Activated naive CD4-positive, alpha-beta T cell treated with Interleukin-2 at 50 U/mL for 16 hours (primary cell): ENCODE measurements around the gene MYH6.

Experiments used
- DNase-seq: peaks from one replicate; pipeline ENCODE4 v3.0.0-alpha.2; 2020

MYH6 gene

DNA sequence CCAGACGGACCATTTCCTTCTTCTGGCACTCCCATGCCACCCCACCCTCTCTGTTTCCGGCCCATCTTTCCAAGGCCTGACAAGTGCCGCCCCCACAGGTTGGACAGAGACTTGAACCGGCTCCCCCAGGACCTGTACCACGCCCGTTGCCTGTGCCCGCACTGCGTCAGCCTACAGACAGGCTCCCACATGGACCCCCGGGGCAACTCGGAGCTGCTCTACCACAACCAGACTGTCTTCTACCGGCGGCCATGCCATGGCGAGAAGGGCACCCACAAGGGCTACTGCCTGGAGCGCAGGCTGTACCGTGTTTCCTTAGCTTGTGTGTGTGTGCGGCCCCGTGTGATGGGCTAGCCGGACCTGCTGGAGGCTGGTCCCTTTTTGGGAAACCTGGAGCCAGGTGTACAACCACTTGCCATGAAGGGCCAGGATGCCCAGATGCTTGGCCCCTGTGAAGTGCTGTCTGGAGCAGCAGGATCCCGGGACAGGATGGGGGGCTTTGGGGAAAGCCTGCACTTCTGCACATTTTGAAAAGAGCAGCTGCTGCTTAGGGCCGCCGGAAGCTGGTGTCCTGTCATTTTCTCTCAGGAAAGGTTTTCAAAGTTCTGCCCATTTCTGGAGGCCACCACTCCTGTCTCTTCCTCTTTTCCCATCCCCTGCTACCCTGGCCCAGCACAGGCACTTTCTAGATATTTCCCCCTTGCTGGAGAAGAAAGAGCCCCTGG, 32.4 kb downstream of the MYH6 start:
- no peak for DNase-seq

DNA sequence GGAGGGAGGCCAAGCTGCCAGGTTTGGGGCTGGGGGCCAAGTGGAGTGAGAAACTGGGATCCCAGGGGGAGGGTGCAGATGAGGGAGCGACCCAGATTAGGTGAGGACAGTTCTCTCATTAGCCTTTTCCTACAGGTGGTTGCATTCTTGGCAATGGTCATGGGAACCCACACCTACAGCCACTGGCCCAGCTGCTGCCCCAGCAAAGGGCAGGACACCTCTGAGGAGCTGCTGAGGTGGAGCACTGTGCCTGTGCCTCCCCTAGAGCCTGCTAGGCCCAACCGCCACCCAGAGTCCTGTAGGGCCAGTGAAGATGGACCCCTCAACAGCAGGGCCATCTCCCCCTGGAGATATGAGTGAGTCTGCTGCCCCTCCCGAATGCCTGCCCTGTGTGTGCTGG, 35.0 kb downstream of the MYH6 start:
- DNase-seq = no peak

DNA sequence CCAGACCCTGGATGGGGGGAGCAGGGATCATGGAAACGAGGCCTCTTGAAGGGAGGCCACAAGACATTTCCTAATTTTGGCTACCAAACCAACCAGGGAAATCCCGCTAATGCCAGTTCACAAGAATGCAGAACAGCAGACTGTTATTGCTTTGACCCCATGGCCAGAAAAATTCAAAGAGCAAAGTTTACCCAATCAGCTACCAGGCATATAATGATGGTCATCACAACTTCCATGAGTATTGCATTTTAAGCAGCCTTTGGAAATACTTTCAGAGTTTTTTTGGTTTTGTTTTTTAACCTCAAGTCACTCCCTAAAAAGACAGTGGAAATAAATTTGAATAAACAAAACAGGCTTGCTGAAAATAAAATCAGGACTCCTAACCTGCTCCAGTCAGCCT, 35.6 kb downstream of the MYH6 start, which contains the start of gene IL25:
IL25 (plus strand) TSS at position 301 of the 400 bp plus-strand sequence.
- no peak for DNase-seq

DNA sequence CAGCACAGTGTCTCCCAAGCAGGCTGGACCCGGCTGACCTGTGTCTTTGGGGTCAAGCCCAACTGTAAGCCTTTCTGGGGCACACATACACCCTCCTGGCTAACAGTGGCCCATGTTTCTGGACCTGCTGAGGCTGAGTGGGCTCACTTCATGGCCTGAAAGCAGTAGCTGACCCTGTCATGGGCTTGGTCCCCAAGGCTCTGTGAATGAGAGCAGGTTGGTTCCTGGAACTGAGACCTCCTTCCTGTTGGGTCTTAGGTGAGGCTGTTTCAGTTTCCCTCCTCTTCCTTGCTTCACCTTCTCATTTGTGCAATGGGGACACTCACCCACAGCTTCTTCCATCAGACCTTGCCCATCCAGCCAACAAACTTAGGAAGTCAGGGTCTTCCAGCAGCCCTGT, 36.2 kb downstream of the MYH6 start:
- no peak for DNase-seq

- DNase-seq = no peak
Measured at GRCh38 chr14:23370221-23370620, 37.9 kb downstream of the MYH6 start.

DNA sequence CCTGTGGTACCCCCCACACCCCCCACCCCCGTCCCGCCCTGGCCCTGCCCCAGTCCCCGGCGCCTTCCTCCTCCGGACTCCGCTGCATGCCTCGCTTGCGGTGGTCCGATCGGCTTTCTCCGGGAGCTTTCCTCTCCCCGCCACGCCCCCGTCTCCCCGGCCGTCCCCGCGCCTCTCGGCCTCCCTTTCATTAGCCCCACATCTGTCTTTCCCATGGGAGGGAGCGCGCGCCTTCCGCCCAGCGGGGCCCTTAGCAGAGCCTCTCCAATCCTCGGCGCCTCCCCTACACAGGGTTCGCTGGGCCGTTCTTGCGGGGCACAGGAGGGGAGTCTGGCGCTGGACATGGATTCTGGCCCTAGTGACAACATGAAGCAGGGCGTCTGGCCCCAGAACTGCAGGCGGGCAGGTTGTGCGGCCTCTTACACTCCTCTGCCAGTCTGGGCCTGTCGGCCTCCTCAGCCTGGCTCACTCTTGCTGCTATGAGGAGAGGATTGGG, 41.6 kb downstream of the MYH6 start:
- DNase-seq = no peak

DNA sequence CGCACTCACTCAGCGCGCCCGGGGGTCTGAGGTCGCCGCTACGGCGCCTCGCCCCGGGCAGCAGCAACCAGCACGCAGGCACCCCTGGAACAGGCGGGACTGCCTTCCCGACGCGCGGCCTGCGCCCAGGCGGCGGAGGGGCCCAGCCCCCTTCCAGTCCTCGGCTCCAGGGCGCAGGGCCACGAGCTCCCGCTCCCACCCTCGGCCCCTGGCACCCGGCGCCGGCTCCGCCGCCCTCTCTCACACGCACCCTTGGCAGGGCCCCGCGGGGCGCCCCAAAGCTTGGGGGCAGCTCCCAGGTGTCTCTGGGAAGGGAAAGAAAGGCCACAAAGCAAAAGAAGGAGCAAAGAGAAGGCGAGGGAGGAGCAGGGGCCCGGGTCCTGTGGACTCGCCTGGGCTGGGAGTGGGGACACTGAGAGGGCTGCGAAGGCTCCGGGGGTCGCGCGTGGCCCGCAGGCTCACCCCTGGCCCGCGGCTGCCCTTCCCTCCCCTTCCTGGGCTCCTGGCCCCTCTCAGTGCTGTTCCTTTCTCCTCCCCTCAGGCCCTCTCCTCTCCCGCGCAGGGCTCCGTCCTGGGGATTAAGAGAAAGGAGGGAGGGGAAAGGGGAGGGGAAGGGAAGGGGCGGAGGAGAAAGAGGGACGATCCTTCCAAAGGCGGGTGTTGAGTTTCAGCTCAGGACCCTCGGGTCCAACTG, 42.2 kb downstream of the MYH6 start:
- DNase-seq = no peak

DNA sequence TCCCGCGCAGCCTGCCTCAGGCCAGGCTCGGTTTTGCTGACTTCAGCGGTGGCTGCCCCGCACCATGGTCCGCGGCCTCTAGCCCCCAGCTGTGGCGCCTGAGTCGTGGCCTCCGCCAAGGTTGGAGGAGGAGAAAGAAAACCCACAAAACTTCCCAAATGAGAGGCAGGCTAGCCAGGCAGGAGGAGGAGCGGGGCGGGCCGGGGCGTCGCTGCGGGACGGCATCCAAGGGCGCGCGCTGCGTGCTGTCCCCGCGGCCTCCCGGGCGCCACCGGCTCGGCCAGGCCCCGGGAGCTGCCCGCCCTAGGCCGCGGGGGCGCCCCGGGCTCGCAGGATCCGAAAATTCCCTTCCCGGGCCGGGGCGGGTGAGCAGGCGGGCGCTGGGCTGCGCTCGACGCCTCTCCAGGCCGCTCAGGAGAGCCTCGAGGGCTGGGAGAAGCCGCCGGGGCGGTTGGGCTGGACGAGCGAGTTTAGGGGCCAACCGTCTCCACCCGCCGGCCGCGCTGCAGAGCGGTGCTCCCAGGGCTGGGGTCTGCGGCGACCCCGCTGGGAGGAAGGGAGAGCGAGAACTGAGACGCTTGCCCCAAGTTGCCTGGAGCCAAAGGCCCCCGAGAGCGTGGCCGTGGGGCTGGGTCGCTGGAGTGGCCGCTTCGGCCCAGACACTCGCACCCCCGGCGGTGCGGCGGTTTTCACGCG, 42.9 kb downstream of the MYH6 start, which contains the start of gene EFS:
EFS (minus strand) TSS at position 137 of the 696 bp plus-strand sequence. CDS start 147 bp downstream, outside the sequence.
- no peak for DNase-seq

- no peak for DNase-seq
Measured at GRCh38 chr14:23364164-23365035, 43.7 kb downstream of the MYH6 start.

GRCh38 chr14:23362200-23362599, 45.9 kb downstream of the MYH6 start:
- no peak for DNase-seq

DNA sequence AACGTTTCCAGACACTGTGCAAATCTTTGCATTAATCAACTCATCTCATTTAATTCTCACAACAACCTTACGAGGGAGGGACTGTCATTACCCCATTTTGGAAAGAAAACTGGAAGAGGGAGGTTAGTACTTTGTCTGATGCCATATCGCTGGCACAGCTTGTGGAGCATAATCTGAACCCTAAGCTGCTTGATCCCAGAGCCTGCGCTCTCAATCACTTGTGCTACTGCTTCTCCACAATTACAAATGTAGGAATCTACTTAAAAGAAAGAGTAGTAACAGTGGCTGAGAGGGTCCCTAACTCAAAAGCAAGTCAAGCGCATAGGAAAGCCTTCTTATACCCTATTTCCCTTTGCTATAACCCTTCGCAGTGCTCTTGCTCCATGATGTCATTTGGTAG, 46.3 kb downstream of the MYH6 start:
- DNase-seq = no peak

DNA sequence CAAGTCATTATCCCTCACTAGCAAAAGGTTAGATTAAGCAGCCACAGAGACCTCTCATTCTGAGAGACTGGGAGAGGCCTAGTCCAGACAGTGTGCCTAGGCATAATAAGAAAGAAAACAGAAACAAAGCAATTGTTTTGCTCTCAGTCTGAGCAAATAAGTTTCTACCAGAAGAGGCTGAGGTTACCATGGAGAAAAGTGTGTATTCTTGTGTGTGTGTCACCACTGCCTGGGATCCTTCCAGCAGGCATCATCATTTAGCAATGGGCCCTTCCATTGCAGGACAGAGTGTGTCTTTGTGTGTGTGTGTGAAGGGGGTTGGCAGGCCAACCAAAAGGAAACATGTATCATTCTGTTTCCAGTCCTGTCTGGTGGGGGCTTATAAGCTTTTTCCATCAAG, 46.8 kb downstream of the MYH6 start:
- no peak for DNase-seq

- DNase-seq = no peak
Measured at GRCh38 chr14:23360496-23360895, 47.6 kb downstream of the MYH6 start.

- no peak for DNase-seq
Measured at GRCh38 chr14:23359722-23360447, 48.2 kb downstream of the MYH6 start.

DNA sequence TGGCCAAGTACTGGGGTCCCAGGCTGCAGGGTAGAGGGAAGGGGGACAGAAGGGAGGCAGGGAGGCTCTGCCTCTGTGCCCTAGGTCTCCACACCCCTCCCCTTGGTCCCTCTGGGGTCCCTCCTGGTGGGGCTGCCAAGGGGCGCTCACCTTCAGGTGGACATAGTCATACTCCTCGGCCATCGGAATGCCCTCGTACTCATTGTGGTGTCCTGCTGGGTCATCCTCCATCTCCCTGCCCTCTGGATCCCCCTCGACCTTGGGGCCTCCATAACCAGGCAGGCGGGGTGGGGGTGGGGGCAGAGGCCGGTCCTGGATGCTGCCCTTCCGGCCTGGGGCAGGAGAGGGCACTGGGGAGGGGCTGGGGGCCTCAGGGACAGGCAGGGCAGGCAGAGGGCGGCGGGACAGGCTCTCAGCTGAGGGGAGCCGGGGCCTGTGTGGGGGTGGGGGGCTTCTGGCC, 48.9 kb downstream of the MYH6 start:
- no peak for DNase-seq

DNA sequence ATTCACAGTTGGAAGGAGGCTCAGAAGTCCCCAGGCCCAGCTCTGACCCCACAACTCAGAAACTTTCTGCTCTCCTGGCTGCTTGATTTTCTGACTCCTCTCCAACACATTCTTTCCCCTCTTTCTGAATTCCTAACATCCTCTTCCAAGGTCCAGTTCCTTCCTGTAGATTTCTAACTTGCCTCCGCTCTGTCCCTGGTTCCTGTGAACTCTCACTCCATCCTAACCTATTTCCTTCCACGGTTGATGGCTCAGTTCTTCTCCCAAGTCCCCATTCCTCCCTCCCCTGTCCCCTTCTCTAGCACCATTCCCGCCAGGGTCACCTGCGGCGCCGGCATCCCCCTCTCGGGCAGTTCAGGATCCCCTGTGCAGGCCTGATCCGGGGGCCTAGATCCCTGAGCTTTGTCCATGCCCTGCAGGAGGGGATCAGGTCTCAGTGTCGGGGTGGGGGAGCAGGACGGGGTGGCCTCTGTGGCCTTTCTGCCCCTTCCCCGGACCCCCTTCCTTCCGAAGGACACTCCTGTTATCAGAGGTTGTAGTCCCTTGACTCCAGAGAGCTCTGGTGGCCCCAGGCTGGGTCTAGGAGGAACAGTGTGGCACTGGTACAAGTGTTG, 49.4 kb downstream of the MYH6 start:
- DNase-seq = no peak

DNA sequence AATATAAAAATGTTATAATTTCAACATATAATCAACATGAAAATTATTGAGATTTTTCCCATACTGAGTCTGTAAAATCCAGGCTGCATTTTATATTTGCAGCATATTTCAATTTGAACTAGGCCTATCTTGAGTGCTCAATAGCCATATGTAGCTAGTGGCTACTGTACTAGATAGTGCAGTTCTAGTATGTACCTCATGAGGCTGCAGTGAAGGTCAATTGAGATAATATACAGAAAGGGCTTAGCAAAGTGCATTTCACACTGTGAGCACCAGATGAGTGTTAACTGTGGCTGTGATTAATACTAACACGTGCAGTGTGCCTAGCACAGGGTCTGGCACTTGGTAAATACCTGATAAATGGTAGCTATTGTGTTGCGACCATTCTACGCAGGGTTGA, 50.0 kb downstream of the MYH6 start:
- DNase-seq = no peak

DNA sequence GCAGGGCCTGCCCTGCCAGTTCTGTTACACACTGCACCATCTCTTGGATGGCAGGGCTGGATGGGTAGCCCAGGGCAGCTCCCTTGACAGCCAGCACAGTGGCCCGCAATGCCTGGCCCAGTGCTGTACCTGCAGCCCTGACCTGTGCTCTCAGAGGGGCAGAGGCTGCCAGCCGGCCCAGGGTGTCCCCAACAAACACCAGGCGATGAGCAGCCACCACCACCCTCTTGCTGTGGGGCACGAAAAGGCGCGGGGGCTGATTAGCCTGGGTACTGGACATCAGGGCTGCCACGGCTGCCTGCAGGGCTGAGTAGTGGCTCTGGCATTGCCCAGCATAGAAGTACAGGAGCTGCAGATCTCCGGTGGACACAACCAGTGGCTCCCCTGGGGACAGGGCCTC, 50.8 kb downstream of the MYH6 start:
- DNase-seq = no peak

GRCh38 chr14:23356662-23357061, 51.4 kb downstream of the MYH6 start:
- no peak for DNase-seq

DNA sequence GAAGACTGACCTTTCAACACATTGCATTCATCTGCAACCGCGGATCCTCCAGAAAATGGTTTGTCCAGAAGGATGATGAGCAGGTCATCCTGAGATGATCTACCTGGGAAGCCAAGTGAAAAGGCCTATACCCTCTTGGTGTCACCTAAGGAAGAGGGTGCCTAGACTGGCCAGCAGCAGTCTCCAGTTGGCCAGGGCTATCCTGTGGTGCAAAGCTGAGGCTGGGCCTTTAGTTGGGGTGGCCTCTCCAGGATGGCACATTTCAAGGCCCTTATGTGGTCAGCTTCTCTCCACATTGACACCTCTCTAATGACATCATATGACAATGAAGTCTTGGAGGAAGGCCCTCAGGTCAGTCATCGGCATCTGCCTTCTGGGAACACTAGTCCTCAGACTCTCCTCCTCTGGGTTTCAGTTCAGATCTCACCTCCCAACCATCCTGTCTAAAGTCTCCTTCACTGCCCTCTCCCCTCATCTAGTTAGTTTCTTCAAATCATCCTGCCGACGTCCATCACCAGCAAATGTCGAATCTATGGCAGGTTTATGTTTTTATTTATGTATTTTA, 52.1 kb downstream of the MYH6 start:
- DNase-seq = no peak

DNA sequence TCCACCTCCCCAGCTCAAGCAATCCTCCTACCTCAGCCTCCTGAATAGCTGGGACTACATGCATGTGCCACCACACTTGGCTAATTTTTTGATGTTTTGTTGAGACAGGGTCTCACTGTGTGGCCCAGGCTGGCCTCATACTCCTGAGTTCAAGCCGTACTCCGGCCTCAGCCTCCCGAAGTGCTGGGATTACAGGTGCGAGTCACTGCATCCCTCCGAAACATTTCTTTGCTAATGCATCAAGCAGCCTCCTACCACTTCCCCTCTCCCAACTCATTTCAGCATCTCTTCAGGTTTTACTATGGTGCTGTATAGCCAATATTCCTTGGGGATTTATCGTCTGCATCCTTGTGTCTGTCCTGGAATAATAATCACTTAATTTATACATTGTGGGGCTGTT, 53.1 kb downstream of the MYH6 start:
- DNase-seq = no peak
